SK-MEL-5 (cell line): ENCODE measurements around the gene STC2. TPM values are rescaled to one million over a fixed set of nuclear protein-coding genes. Genes with fewer than 3 reads are reported as not detected.

Experiments used
- DNase-seq: peaks from one replicate; pipeline ENCODE4 v3.0.0-alpha.2; 2016; ENCODE audit warnings: low read depth, low spot score
- in situ Hi-C: cut with HindIII; loops from 2 replicates; pipeline ENCODE4 v1.10.0; 2016; ENCODE audit warnings: low sequenced_read_pairs, high pct_unique_total_duplicates, low pct_unique_long_range_greater_than_20kb
- total RNA-seq: library from RNA; depleted of rRNA; stranded (reverse); fragments of >200 nt; shearing (Covaris generic); gene quantifications from 2 replicates; pipeline ENCODE4 v1.2.3, GENCODE V29; 2014

STC2 gene
- total RNA-seq, 1 experiment from 2014 or later = 0.13 TPM

DNA sequence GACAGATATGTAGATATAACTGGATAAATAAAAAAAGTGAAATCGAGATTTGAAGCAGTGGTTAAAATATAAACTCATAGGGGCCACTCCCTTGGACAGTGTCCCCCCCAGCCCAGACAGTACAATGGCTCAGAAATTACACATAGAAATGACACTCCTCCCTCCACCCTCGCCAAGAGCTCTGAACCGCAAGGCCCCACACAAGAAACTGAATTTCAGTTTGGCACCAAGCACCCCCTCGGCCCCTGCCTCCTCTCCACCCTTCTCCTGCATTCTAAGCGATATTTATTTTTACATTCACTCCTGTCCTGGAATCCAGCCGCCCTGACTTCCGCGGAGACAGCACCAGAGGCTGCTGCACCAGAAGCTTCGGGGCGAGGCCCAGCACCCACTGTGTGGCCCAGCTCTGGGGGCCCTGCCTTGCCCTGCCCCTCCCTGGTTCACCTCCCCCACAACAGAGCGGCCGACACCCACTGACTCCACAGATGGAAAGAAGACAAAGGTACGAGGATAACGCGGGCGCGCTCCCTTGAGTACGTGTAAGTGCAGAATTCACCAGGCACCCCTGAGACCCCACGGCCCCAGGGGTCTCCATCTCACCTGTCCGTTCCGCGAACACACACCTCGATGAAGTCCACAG is 11.0 kb downstream of the STC2 start:
- in situ Hi-C loops = no loop called here
- DNase-seq = no peak

DNA sequence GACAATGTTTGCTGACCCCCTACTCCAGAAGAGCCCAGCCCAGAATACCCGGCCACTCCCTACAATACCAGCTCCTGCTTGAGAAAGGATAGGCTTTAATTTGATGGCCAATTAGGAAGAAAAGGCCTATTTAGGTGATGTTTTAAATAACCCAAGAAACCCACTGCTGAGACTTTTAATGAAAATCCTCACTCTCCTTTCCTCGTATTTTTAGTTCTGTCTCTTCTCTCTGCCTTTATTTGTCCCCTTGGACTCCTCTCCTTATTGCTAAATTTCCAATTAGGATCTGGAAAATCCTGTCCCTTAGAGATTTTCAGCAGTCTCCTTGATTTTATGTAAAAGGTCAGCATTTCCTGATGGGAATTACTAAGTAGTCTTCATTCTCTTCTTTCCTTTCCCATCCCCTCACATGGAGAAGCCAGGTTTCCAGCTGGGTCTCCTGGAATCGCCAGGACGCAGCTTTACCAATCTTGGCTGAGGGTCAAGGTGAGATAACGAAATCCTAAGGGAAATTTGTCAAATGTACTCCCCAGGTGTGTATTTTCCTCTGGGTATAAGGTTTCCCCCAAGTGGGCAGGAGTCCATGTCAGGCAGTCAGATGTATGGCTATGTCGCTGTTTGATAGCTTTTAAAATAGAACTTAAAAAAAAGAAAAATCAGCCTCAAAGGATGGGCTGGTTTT is 11.7 kb downstream of the STC2 start:
- no peak for DNase-seq
- in situ Hi-C loops = no loop called here

DNA sequence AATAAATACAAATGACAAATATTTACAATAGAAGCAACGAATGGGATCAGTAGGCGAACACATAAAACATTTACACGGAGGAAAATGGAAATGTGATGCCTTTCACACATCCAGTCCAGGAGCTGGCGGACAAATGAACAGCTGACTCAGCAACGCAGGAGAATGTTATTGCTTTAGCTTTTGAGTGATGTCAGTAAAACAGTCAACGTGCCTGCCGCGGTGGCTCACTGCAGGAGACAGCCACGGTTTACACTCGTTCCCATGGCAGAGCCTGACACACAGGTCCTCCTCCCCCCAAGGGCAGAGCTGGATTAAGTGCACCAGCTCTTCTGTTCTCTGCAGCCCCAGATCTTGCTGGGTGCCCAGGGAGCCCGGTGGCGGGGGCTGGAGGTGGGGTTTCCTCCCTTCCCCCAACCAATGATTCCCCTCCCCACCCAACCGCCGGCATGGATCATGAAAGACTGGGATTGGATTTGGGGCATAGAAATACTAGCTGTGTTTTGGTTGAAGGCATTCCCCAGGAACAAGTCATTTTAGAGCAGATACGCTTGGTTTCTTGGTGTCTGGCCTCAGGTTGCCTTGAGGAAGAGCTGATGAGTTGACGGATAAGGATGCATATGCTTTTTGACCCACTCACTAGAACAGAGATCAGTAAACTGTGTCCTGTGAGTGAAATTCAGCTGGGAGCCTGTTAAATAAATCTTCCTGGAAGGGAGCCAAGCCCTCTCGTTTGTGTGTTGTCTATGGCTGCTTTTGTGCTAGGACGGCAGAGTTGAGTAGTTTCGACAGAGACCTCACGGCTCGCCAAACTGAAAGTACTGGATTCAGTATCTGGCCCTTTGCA is 12.5 kb downstream of the STC2 start:
- DNase-seq = peak; percentile 75
- in situ Hi-C loops = no loop called here

DNA sequence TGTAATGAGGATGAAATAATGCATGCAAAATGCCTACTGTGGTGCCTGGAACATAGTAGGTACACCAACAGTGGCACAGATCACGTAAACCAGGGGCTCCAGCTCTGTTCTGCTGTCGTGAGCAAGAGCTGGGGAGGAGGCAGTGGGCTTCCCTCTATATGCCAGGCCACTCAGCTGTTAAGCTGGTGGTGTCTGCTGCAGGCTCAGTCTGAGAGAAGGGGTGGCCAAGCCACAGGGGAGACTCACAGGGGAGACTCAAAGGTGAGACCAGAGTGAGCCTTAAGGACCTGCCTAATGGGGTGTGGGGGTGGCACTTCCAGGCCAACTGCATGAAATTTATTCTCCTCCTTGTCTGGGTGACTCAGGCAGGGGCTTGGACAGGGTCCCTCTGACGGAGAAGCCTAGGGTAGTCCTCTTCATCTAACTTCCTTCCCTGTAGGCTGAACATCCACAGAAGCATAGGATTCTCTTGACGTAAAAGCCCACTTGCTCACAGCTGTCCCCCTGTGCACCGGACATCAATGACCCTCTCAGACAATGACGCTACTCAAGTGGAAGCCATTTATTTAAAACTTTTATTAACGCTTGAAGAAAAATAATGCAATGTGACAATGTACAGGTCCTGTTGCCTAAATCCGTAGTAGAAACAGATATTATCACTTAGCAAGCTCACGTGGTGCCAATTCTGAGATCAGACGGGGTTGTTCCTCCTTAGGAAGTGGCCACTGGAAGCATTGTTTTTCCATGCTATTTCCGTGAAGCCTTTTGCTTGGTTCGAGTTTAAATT is 13.9 kb downstream of the STC2 start:
- DNase-seq = no peak
- in situ Hi-C loops = no loop called here

- in situ Hi-C loops = no loop called here
- no peak for DNase-seq
These were observed 14.8 kb downstream of the STC2 start for GRCh38 chr5:173313351-173313801.

DNA sequence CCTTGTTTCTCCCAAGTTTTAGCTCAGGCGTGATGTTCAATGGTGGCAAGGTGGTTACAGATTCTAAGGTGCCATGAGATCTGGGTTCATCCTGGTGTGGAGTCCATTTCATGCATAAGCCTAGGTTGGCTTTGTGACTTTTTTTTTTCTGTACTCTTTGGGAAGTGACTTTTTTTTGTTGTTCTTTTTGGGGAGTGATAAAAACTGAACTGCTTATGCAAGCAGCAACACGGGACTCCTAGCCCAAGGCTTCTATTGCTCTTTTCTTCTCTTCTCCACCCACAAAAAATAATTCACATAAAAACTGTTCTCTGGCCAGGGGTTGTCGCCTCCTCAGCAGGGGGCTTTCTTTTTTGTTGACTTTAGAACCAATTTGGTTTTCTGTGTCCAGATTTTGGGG is 15.4 kb downstream of the STC2 start:
- no peak for DNase-seq
- in situ Hi-C loops = no loop called here

DNA sequence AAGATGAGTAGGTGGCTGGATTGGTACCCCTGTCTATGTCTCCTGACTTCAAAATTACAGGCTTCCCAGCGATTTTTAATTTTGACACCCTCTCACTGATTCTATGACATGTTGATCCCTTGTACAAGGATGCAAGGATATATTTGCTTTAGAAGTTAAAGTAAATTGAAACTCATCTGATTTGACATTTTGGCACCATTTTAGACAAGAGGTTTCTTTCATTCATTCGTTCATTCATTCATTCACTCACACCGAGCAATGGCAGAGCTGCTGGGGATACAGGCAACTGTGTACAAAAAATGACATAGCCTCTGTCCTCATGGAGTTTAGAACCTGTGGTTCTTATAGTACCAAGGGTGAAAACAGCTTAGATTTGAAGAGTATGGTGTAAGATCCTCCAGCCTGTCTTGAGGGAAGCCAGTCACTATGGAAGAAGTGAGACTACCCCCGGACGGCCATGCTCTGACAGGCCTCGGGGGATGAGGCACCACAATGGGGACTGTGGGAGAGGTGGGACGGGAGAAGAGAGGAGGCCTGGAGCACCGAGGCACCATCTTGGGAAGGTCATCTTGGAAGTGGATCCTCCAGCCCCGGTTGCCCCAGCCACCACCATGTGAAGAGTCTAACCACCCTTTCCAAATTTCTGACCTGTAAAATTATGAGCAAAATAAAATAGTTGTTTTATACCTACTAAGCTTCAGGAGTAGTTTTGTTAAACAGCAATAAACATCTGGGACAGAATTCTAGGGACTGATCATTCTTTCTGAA is 16.2 kb downstream of the STC2 start:
- in situ Hi-C loops = no loop called here
- DNase-seq = no peak

DNA sequence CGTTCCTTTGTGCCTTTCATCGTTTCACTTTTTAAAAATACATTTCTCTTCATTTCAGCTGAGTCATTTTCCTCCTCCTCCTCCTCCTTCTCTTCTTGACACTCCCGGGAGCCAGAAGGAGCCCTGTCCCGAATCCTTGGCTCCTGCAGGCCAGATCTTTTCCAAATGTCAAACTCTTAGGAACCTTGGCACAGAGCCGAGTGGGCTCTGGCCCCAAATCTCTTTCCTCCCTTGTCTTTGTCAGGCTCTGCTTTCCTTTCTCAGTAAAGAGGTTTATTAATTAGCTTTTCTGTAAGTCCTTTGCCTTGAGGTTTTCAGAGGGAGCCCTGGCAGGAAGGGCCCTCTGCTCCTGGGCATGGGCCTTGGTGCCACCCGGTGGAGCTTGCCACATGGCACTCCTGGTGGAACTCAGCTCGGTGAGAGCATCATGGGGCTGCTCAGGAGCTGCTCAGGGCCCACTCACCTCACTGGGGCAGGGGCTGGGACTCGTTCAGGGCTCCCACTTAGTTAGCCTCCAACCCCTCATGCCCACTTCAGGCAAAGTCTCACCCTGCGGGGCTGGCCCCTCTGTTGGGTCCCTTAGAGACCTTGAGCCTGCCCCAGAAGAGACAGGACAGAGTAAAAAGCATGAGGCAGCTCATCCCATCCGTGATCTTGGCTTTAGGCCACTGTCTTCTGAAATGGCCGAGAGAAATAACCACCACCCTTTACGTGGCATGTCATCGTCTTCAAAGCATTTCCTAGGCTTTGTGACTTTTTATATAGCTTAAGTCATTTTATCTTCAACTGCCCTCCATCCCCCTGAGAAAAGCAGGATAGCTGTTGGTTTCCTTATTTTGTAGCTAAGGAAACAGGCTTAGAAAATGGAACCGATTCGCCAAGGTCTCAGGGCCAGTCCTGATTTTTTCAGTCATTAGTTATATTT is 17.1 kb downstream of the STC2 start:
- in situ Hi-C loops = no loop called here
- DNase-seq = no peak

GRCh38 chr5:173310218-173310769 is 17.9 kb downstream of the STC2 start:
- no peak for DNase-seq

GRCh38 chr5:173309731-173310130 is 18.5 kb downstream of the STC2 start:
- in situ Hi-C loops = no loop called here
- DNase-seq = no peak

More at GRCh38 chr5:173310218-173310769, 17.9 kb downstream of the STC2 start:
- in situ Hi-C loops = no loop called here

DNA sequence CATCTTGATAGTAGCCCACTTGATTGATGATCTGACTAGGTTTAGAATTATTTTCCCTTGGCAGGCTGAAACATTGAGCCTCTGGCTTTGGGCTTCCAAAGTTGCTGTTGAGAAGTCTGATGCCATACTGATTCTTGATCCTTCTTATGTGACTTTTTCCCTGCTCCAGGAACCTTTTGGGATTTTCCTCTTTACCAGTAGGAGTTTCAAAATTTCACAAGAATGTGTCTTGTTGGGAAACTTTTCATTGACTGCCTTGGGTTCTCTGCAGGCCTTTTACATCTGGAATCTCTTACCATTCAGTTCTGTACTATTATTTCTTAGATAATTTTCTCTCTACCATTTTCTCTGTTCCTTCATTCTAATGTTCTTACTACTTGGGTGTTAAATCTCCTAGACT is 20.0 kb downstream of the STC2 start:
- in situ Hi-C loops = no loop called here
- DNase-seq = no peak

- no peak for DNase-seq
- in situ Hi-C loops = no loop called here
These were observed 20.5 kb downstream of the STC2 start for GRCh38 chr5:173307695-173308094.

- DNase-seq = no peak
- in situ Hi-C loops = no loop called here
These were observed 21.5 kb downstream of the STC2 start for GRCh38 chr5:173306695-173307094.

- no peak for DNase-seq
- in situ Hi-C loops = no loop called here
These were observed 23.6 kb downstream of the STC2 start for GRCh38 chr5:173304591-173304988.

DNA sequence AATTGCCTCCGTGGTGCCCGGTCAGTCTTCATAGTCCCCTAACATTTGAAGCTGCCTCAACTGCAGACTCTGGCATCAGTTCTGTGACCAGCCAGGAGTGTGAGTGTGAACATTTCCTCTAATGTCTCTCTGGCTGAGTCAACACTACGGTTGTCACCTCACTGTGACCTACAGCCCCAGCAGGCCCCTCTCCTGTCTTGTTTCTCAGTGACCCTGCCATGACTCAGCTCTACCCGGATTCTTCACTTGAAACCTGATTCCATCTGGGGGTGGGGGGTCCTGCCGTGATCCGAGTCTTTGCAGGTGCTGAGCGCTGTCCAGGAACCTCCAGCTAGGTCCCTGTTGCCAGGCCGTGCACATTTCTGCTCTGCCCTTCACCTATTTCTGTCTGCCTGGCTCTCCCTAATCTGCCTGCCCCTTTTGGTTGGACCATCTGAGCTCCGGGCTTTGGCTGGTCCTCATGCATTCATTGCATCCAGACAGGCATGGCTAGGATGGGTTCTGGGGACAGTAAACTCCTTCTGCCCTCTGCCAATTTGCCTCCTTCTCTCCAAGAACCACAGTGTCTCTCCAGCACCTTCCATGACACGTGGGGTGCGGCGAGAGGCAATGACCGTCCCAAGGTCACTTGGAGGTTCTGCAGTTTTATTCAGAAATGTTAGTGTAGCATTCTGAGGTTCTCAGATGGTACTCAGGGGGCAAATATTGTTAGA is 24.2 kb downstream of the STC2 start:
- in situ Hi-C loops = no loop called here
- DNase-seq = no peak
